Kidney glomerular epithelial cell (primary cell): ENCODE data around the gene KIF13A.
"Not testable (repeated sequence)": the region's sequence is repeated elsewhere in the genome, so short reads cannot be mapped to it uniquely, and the experiment has no call there.

Experiments used
- DNase-seq: peaks from one replicate; lab custom pipeline; 2025; lab: John Stamatoyannopoulos, UW

KIF13A gene

DNA sequence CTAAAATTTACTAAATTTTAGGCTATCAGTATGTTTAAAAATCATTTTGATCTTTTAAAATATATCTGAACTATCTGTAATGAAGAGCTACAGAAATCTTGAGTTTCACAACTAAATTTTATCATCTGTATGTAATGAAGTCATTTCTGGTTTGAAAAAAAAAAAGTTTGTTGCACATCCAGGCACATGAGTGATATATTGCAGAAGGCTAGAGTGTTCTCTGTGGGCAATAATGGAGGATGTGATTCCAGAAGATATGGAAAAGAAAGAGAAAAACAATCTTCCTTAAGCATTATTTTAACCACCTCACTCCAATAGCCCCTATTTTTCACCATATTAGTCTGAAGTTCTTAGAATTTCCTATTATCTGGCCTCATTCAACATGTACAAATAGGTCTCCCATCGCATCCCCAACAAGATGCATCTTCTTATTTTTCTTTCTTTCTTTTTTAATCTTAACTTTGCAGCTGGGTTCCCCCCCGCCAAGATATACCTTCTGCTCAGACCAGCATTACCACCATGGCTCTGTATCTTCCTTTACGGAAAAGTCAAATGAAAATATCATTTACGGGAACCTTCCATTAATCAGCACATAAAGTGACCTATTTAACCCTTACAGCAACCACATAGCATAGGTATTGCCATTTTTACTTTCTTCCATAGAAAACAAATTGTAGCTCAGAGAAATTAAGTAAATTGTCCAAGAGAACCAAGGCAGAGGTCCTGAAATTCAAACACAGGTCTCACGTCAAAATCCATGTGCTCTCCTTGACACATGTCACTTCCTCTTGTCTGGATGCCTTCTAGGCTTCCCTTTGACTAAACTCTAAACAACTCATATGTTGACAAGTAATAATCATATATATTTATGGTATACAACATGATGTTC is 116.9 kb downstream of the KIF13A start:
- no peak for DNase-seq

DNA sequence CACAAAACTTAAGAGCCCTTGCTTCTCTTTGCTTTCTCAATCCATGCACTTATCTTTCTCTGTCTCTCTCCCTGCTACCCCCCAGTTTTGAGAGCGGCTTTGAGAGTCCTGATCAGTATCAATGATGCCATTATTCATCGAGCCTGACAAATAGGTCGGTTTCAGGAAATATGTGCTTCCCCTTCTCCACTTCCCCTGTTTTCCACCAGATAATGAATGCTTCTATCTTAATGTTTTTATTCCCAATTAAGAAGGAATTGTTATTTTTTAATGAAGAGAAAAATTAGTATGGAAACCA is 117.7 kb downstream of the KIF13A start:
- DNase-seq: no peak

DNA sequence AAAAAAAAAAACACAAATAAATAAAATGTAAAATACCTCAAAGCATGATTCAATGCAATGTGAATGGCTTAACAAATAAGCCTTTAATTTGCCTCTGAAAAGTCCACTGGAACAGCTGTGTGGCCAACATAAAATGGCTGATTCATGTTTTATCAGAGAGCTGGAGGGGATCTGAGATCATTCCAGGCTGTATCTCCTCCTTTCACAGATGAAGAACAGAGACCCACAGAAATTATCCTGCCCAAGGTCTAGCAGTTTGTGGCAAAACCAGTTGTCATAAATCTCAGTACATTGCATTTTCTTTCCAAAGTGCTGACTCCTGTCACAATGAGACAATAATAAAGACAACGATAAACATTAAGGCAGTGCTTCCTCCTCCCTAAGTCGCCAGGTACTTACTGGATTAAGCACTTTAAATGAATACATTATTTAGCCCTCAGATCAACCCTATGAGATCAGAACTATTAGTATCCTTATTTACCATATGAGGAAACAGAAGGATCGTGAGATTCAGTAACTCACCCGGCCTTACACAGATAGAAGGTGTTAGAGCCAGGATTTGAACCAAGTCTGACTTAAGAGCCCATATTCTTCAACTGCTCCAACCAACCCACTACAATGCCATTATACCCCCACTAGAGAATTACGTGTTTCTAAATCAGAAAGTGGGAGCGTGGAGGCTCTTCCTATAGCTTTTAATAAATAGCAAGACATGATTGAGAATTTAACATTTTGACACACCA is 118.3 kb downstream of the KIF13A start:
- DNase-seq: no peak

DNA sequence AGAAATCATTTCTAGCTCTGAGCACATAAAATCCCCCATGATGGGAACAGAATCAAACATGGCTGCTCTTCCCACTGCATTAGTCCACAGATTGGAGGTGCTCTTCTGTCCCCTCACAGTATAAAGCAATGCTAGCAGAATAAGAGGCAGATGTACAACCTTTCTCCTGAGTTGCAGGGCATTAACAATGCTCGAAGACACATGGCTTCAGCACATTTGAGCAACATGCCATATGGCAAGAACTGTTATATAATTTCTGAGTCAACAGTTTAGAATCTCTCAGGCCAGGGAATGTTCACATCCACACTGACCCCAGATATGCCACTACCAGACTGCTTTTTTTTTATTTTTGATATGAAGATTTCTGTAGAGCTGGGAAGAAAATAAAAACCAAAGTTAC is 119.6 kb downstream of the KIF13A start:
- DNase-seq: no peak

DNA sequence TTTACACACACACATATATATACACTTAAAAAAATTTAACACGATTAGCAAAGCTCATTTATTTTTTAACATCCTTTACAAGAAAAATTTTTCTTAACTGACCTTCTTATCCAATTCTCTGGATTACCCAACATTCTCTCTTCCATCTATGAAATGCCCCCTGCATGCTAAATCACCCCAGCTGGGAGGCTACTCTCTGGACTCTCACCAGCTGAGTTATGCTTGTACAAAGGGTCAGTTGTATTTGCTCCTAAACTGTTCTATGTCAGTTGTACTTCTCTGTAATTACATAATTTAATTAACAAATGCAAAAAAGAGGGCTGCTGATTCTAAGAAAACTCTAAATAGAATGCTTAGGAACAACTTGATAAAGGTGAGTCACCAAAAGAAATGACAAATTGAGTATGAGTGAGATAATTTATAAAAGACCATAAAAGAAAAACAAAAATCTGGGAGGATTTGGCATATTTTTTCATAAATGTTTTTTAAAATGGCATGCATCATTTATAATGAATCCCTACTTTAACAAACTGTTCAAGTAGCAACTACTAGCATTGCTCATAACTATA is 120.5 kb downstream of the KIF13A start:
- DNase-seq: no peak

DNA sequence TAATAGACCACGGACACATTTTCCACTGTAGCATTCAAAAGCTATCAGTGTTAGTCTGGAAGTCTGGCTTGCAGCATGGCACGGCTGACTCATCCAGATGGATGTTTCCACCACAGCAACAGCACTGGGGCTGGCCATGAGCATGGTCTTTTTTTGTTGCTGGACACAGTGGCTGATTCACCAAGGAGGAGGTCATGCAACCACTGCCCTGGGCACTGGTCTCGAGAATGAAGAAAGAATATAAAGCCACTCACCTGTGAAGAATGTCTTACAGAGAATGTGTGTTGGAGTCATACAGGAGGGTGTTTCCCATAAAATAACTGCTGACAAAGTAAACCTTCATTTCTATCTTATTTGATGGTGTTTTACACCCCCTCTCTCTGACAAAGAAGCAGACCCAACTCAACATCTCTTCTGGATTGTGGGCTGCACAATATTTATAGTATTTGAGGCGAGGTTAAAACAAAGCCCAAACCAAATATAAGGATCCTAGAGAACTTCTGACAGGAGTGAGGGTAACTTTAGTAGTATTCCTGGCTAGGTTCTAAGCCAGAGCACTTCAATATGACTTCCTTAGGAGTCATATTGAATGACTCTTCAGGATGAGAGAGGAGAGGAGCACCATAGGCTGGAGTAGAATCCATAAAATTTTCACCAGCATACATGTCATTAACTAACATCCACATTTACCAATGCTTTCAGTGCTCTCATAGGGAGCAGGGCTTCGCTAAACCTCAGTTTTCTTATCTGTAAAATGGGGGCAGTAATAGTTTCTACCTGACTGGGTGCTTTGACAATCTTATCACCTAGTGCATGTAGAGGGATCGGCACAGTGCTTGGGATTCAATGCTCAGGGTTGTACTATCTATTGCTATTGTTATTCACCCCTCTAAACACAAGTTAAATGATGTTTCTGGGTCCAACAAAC is 121.4 kb downstream of the KIF13A start:
- peak; percentile 98 for DNase-seq

DNA sequence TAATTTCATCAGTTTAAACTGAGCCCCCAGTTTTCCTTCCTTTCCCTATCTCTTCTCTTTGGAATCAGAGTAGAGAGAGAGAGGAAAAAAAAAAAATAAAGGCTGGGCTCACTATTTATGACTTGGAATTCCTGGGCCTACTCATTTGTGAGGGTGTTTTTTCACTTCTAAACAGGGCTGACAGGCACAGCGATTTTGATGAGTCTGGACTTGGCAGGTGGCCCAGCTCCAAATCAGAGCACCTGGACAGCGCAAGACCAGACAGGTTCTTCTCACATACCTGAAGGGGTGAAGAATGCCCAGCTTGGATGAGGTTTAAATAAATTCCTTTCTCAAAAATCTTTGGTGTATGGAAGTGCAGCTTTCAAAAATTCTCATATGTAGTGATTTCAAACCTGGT is 122.2 kb downstream of the KIF13A start:
- peak; percentile 69 for DNase-seq

DNA sequence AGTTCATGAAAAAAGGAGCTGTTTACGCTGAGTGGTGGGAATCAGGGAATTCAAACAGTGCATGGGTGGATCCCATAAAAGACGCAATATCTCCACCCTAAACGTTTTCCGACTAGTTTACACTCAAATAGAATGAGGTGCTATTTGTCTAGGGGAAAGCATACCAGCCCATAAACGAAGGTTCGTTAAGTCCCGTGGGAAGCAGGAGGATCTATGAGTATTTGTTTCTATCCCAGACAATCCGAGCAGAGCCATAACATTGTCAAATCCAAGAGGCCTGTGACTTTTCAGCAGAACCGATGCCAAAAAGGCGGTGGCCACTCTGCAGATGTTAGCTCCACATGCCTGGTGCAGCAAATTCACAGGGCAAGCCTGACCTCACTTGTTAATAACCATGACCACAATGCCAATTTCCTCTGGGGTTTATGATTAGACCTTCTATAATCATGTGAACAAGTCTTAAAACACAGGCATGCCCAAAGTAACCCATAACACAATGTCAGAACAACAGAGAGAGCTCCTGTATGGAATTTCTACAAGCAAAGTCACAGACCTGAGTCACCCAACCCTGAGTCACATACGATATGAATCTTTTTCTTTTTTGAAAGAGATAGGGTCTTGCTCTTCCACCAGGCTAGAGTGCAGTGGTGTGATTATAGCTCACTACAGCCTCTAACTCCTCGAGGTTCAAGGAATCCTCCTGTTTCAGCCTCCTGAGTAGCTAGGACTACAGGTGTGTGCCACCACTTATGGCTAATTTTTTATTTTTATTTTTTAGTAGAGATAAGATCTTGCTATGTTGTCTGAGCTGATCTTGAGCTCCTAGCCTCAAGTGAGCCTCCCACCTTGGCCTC is 123.3 kb downstream of the KIF13A start:
- DNase-seq: peak; percentile 48

DNA sequence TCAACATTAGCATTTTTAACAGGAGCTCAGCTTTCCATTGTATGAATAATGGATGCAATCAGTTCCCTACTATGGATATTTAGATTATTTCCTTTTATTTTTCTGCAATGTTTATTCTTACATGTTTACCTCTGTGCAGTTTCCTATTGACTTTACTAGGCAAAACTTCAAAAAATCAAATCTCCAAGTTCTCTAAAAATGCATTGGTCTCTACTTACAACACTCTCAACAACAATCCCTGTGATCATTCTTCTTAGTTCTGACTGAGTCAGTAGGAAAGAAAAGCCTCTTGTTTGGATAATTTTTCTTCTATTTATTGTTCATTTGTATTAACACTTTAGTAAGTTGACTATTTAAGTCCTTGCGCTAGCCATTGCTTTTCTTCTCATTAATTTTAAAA is 126.1 kb downstream of the KIF13A start:
- no peak for DNase-seq

DNA sequence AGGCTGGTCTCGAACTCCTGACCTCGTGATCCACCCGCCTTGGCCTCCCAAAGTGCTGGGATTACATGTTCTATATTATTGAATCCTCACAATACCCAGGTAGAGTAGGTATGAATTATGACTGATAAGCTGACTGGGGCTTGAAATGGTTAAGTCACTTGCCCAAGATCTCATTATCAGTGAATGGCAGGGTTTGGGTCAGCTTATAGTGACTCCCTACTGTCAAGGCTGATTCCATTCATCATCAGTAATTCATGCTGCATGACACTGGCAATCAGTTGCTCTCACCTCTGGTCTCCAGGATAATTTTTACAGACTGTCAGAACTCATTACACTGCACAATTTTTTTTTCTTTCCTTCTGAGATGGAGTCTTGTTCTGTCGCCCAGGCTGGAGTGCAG is 127.6 kb downstream of the KIF13A start:
- no peak for DNase-seq

DNA sequence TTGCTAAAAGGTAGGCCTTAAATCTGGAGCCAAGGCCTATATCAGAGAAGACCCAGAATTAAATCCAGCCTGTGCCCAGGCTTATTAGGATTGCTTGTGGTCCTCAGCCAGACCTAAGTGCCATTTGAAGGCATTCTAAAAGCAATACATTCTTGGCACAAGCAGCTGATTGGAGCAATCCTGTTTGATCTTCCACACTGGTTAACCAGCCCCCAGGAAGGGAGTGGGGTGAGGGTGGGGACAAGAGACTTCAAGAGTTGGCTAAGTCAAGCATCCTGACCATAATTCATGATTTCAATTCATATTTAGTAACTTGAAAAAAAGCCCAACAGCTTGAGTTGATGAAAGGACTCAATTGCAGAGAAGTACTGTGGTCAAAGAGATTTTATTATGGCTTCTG is 128.9 kb downstream of the KIF13A start:
- no peak for DNase-seq

DNA sequence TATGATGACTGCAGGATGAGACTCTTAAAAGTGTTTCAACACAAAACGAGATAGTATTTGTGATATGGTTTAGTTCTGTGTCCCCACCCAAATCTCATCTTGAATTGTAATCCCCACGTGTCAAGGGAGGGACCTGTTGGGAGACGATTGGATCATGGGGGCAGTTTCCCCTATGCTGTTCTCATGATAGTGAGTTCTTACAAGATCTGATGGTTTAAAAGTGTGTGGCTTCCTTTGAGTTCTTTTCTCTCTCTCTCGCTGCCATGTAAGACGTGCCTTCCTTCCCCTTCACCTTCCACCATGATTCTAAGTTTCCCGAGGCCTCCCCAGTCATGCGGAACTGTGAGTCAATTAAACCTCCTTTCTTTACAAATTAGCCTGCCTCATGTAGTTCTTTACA is 130.2 kb downstream of the KIF13A start:
- not testable (repeated sequence) for DNase-seq

DNA sequence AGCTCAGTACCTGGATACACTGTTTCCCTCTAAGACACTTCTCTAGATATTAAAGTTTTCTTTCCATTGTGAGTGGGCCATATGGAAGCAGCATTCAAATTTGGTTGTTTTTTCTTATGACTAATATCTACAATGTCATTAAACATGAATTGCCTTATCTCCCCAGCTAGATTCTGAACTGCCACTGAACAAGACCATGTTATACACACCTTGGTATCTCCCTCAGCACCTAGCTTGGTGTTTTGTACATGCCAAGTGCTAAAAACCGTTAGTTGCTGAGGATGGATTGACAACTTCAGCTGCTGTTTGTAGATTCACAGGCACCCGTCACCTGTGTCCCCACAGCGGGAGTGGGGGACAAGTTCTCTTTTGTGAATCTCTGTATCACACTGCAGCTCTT is 131.1 kb downstream of the KIF13A start:
- DNase-seq: no peak

DNA sequence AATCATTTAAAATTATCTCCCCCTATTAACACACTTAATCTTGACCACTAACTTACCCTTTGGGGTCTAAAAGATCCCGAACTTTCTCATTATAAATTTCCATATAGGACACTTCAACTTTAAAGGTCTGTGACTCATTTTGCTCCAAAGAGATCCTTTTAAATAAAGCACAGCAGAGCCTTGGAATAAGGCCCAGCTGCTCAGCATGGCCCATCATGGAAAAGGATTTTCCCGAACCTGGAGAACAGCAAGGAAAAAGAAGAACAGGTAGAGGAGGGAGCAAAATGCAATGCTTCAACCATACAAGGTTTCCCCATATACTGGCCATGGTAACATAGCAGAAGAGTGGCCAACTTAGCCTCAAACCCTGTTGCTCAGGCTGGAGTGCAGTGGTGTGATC is 132.1 kb downstream of the KIF13A start:
- DNase-seq: no peak

DNA sequence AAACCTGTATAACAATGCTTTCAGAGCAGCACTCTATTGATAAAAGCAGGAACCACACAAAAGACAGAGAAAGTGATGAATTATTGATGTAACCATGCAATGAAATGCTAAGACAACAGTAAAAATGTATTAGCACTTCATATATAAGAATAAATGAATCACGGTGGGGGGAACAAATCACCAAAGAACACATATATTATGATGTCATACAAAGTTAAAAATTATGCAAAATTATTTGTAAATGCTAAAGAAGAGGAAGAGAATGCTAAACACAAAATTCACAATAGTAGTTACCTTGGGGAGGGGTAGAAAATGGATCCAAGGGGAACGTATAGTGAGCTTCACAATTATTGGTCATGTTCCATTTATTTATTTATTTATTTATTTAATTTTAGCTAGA is 133.9 kb downstream of the KIF13A start:
- no peak for DNase-seq

DNA sequence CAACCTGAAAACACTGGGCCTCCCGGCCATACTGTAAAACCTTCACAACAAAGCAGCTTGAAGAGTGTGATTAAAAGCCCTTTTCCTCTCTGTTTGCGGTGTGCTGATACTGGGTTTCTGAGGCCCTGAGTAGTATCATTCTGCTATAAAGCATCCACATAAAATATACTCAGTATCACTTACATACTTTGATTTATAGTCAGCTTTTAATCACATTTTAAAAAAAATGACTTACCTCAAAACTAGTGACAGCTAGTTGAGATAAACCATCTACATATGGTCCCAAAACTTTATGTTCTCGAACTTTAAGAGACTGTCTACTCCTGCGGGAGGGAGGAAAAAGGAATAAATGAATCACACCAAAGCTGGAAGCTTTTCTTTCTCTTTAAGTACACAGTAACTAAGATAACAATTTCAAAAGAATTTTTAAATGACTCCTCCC is 135.7 kb downstream of the KIF13A start:
- no peak for DNase-seq

DNA sequence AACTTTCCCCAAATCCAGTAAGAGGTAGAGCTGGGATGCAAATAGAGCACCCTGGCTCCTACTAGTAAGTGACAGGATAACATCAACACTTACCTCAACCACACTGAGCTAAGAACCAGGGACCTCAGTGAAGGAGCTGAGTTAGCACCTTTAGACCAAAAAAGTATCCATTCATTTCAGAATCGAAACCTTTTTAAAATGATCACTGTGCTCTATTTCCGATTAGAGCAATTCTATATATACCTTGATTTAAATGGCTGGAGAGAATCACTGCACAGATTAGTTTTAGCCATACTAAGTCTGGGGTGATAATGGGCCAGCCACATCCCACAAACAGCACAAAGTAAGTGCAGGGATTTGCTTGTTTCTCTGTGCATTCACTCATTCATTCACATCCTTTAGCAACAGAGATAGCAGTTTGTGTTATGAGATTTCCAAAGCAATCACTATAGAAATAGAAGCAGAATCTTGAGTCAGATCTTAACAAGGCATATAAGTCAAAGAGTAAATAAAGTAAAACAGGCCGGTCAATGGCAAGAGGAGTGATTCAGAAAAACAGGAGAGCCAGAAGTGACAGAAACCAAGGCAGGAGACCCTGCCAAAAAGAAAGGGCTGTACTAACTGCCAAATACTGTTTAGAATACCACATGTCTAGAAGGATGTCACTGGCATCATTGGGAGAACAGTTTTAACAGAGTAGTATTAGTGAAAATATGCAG is 136.3 kb downstream of the KIF13A start:
- DNase-seq: no peak

DNA sequence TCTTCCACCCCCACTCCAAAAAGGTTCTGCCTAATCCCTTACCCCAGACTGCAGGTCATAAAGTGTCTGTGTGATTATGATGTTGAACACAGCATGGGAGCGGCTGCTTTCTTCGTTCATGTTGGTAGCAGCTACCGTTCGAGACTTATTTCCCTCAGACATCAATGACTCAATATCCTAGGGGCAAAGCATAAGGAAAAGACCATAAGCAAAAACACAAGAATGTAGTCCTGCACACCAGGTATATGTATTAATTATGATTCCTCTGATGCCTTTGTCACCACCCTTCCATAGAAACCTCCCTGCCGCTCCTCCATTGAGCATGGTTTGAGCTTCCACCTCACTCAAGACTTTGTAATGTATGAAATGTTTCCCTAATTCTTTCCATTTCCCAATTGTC is 137.2 kb downstream of the KIF13A start:
- no peak for DNase-seq

DNA sequence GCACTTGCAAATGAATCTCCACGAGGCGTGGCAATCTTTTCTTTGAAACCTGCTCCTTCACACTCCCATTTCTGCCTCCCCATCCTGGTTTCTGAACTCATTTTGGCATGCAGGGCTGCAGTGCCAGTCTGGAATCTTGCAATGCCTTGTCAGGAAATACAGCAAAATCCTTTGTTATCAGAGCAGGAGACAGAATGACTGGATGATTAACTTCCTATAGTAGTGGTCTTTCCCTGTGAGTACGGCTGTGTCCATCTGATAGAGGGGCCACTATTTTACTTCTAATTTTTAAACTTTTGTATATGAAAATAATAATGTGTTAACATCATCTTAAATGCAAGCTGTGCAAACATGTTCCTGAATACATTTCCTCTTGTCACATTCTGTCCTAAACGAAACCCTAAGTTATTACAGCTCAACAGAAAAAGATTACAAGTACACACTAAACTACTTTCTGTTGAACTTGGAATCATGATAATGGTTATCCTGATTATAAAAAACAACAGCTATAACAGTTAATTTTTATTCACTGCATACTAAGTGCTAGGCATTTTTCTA is 140.2 kb downstream of the KIF13A start:
- no peak for DNase-seq

DNA sequence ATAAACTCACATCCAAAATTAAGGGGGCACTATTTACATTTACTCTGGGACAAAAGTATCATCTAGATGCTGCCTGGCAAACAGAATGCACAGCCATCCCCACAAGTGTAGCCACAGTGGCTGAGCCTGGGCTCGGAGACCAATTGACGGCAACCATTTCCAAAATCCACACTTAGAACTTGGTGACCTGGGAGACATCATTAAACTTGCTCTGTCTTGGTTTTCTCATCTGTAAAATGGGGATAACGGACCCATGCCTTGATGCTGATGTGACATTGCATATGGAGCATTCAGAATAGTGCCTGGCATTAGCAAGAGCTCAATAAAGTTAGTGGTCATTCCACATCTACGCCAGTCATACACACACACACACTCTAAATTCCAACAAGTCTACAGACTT is 140.7 kb downstream of the KIF13A start:
- no peak for DNase-seq
